Psoas muscle (tissue), 8 donors: ENCODE measurements around the gene TSPAN7. TPM values are rescaled to one million over a fixed set of nuclear protein-coding genes. Genes with fewer than 3 reads are reported as not detected.

ENCODE experiments used
- ATAC-seq, 4 donors: fragments of 200-7000 bp; cut with Tn5 transposase; one replicate each; pipeline ENCODE4 v1.9.1; 2020; ENCODE audit warnings: moderate library complexity in 3 of 4, mild to moderate bottlenecking in 2 of 4
- DNase-seq, 2 donors: peaks; one replicate each; pipeline ENCODE4 v3.0.0-alpha.2; 2020
- H3K27ac ChIP-seq: fragments of 200-600 bp; one replicate; pipeline ENCODE4 v1.8.0; 2022
- H3K27me3 ChIP-seq, 3 donors: fragments of 200-600 bp in 1 of 3; one replicate each; pipeline versions ENCODE4 v1.6.1 to v1.8.0; 2013 to 2022; ENCODE audit warnings: low read length in 2 of 3, mild to moderate bottlenecking in 2 of 3, moderate library complexity in 1 of 3; ENCODE audit not compliant: insufficient read depth in 3 of 3
- H3K36me3 ChIP-seq, 2 donors: fragments of 200-600 bp in 1 of 2; one replicate each; pipeline versions ENCODE4 v1.6.1 to v1.8.0; 2013 to 2022; ENCODE audit warnings: low read depth in 1 of 2, mild to moderate bottlenecking in 1 of 2, moderate library complexity in 1 of 2; ENCODE audit not compliant: insufficient read depth in 1 of 2
- H3K4me1 ChIP-seq: fragments of 200-600 bp; one replicate; pipeline ENCODE4 v1.8.0; 2022
- H3K4me3 ChIP-seq: fragments of 200-600 bp; one replicate; pipeline ENCODE4 v1.8.0; 2022; ENCODE audit warnings: mild to moderate bottlenecking
- H3K9me3 ChIP-seq: fragments of 200-600 bp; one replicate; pipeline ENCODE4 v1.8.0; 2022
- CTCF ChIP-seq: fragments of 200-600 bp; IDR thresholded peaks from one replicate; pipeline ENCODE4 v1.8.0; 2022; ENCODE audit warnings: antibody characterized with exemption
- WGBS, 3 donors: extraction: QIAGEN DNeasy Blood & Tissue Kit; methylation state at CpG; one replicate each; pipeline versions ENCODE4 v1.1.6 to v1.1.7; 2013; 5-methylcytosine and 5-hydroxymethylcytosine counted together
- intact Hi-C, 2 donors: fragments of 100-400 bp; cut with DNase I; formaldehyde crosslinking; loops; one replicate each; pipeline versions ENCODE4 v1.11.0 to v1.14.2; 2022
- polyA plus RNA-seq, 3 donors: library from polyadenylated mRNA; stranded (reverse); fragments of 200-250 nt; gene quantifications; one replicate each; pipeline ENCODE4 v1.2.3, GENCODE V29; 2013
- total RNA-seq, 4 donors: library from RNA; stranded (reverse); fragmentation: NEBNext Ultra II Directional in 2 of 4; extraction: Animal tissue kit (Norgen Biotek cat#: 25700) in 2 of 4; gene quantifications; one replicate each; pipeline versions ENCODE4 v1.2.1 to v1.2.4, GENCODE V29; 2021 to 2023
- donor health status: healthy with polysubstance abuse.
- donor health status: DM: no; HTN: no; CAD: no; lungs with moderate emphysema.
- donor health status: Bipolar disorder and iron deficiency.
- donor health status: healthy.
- donor health status: DM: yes; HTN: yes; CAD: no.
- donor health status: DM: no; HTN: no; CAD: no.
- donor health status: DM: no; HTN: no; CAD: no.
- donor health status: DM: yes; HTN: yes; CAD: no.

TSPAN7 gene
- total and polyA plus RNA-seq, 7 donors = 65.2 to 234 (median 136) TPM

- H3K27ac ChIP-seq = no peak overlapping the region
- H3K36me3 ChIP-seq = no peaks in the 10 kb centered on the region
- H3K9me3 ChIP-seq = no peaks in the 10 kb centered on the region
- DNase-seq (no peak), ATAC-seq (no peak)
- no peak for TF ChIP-seq CTCF
- H3K4me1 ChIP-seq = peaks cover 14% of the 10 kb centered on the region
- H3K27me3 ChIP-seq = peaks cover 0 to 8% (median 0%) of the 10 kb centered on the region in 3 donors
- intact Hi-C loops = loop anchor here in 1 of 2 donors (5.0 kb wide), 1 partner anchor 199 kb away; no protein-coding TSS in a partner anchor
- 65 to 94% (median 81%) methylated on average over 5 of the region's 5 CpGs for WGBS, 3 donors
- no peak overlapping the region for H3K4me3 ChIP-seq
Observed at GRCh38 chrX:38661561-38661960, 100.2 kb downstream of the TSPAN7 start.

DNA sequence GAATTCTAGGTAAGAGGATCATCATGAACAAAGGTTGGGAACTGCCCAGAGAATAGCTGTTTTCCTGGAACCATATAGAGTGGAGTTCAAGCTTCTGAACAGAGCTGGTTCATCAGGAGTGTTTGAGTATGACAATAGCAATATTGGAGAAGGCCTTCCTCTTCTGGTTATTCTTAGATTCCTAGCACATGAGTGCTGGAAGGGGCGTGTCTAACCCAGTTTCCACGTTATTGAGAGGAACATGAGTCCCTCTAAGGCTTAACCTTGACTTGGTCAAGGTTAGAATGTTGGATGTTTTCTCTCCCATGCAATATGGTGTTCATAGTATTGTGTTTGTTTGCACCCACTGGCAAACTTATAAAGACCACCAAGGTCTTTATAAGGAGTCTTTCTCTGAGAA lies 101.3 kb downstream of the TSPAN7 start:
- intact Hi-C loops = loop anchor here in 1 of 2 donors (5.0 kb wide), 1 partner anchor 200 kb away; no protein-coding TSS in a partner anchor
- WGBS, 3 donors = 13 to 28% (median 18%) methylated on average over 2 of the region's 2 CpGs
- ATAC-seq = peak; percentile 56 to 71 (median 66)
- no peak for TF ChIP-seq CTCF
- DNase-seq = no peak
- H3K27me3 ChIP-seq = peaks cover 0 to 11% (median 0%) of the 10 kb centered on the region in 3 donors
- no peaks in the 10 kb centered on the region for H3K9me3 ChIP-seq
- peak overlapping the region; percentile 19 for H3K27ac ChIP-seq
- H3K4me3 ChIP-seq = no peak overlapping the region
- H3K36me3 ChIP-seq = peaks cover 0 to 8% of the 10 kb centered on the region in 2 donors
- peaks cover 14% of the 10 kb centered on the region for H3K4me1 ChIP-seq

DNA sequence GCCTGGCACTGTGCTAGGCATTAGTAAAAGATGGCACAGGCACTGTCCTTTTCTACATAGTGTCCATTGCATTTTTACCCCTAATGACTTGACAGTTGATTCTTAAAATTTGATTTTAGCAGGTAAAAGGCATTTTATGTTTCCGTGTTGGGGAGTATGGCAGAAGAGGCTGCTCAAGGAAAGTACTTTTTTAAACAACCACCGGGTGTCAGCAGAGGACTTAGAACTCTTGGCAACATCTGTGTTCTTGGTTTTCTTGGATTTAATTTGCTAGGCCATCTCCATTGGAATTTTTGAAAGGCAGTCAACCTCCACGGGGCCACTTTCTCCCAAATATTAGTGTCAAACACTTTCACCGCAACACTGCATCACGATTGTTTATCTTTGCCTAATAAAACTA lies 102.9 kb downstream of the TSPAN7 start:
- DNase-seq = no peak

DNA sequence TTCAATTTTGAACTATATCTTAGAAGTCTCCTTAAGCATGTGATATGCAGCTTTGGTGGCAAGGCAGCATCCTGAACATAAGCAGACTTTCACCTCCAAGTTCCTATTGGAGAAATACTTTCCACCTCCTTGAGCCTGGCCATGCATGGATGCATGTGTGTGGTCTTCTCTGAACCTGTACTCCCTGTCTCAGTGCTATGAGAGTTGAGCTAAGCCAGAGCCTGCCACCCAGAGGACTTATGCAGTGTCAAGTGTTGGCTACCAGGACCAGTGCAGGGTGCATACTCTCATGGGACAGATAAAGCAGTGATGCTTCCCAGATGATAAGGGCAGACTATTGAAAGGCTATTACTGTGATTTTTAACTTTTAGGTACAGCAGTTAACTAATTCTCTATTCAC lies 105.6 kb downstream of the TSPAN7 start:
- no peak for TF ChIP-seq CTCF
- Histone ChIP-seq H3K4me1 (peaks cover 4% of the 10 kb centered on the region), H3K4me3 (no peak overlapping the region), H3K27me3 (peaks cover 0 to 7% (median 0%) of the 10 kb centered on the region in 3 donors), H3K36me3 (peaks cover 0 to 29% of the 10 kb centered on the region in 2 donors), H3K9me3 (no peaks in the 10 kb centered on the region), H3K27ac (no peak overlapping the region)
- intact Hi-C loops = no loop called here
- ATAC-seq (no peak), DNase-seq (no peak)

More for the DNA sequence above, 102.9 kb downstream of the TSPAN7 start:
- TF ChIP-seq CTCF = peak; percentile 37
- H3K27me3 ChIP-seq = peaks cover 0 to 11% (median 0%) of the 10 kb centered on the region in 3 donors
- 20 to 27% (median 22%) methylated on average over 5 of the region's 5 CpGs for WGBS, 3 donors
- no peak overlapping the region for H3K4me3 ChIP-seq
- H3K36me3 ChIP-seq = peaks cover 0 to 12% of the 10 kb centered on the region in 2 donors
- H3K9me3 ChIP-seq = no peaks in the 10 kb centered on the region
- H3K27ac ChIP-seq = no peak overlapping the region
- peaks cover 14% of the 10 kb centered on the region for H3K4me1 ChIP-seq
- peak in 3 of 4 donors; percentile 41 to 71 (median 57) for ATAC-seq
- intact Hi-C loops = loop anchor here in 1 of 2 donors (5.0 kb wide), 1 partner anchor 202 kb away; no protein-coding TSS in a partner anchor

DNA sequence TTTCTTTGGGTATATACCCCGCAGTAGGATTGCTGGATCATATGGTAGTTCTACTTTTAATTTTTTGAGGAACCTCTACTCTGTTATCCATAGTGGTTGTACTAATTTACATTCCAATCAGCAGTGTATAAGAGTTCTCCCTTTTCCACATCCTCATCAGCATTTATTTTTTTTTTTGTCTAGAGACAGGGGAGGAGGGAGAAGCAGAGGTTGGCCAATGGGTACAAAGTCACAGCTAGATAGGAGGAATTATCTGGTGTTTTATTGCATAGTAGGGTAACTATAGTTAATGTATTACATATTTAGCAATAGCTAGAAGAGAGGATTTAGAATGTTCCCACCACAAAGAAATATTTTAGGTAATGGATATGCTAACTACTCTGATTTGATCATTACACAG lies 107.4 kb downstream of the TSPAN7 start:
- no peak for TF ChIP-seq CTCF
- H3K27me3 ChIP-seq = peaks cover 0 to 4% (median 0%) of the 10 kb centered on the region in 3 donors
- DNase-seq (no peak), ATAC-seq (no peak)
- no peaks in the 10 kb centered on the region for H3K4me1 ChIP-seq
- H3K27ac ChIP-seq = no peak overlapping the region
- WGBS, 3 donors = 88 to 91% (median 89%) methylated on average over 1 of the region's 1 CpG
- peaks cover 0 to 31% of the 10 kb centered on the region in 2 donors for H3K36me3 ChIP-seq
- H3K4me3 ChIP-seq = no peak overlapping the region
- no peaks in the 10 kb centered on the region for H3K9me3 ChIP-seq
- intact Hi-C loops = no loop called here
